Activated CD4-positive, CD25-positive, alpha-beta regulatory T cell treated with anti-CD3 and anti-CD28 coated beads, Interleukin-2, amount 50 U/mL, for 16 hours (primary cell): ENCODE results near the gene OSBPL9.
"Not testable (repeated sequence)": the region's sequence is repeated elsewhere in the genome, so short reads cannot be mapped to it uniquely, and the experiment has no call there.

ENCODE experiments used
- DNase-seq: peaks from one replicate; pipeline ENCODE4 v3.0.0-alpha.2; 2020; ENCODE audit warnings: low read depth, low spot score

The OSBPL9 gene

GRCh38 chr1:51708911-51709760 lies 92.2 kb downstream of the OSBPL9 start:
- no peak for DNase-seq

GRCh38 chr1:51709951-51710350 lies 93.1 kb downstream of the OSBPL9 start:
- no peak for DNase-seq

GRCh38 chr1:51712590-51712989 lies 95.7 kb downstream of the OSBPL9 start:
- no peak for DNase-seq

GRCh38 chr1:51714374-51715019 lies 97.6 kb downstream of the OSBPL9 start:
- DNase-seq = no peak

- DNase-seq = no peak
Measured at GRCh38 chr1:51715369-51715768, 98.5 kb downstream of the OSBPL9 start.

- no peak for DNase-seq
Measured at GRCh38 chr1:51716746-51717145, 99.9 kb downstream of the OSBPL9 start.

GRCh38 chr1:51717842-51718241 lies 101.0 kb downstream of the OSBPL9 start:
- no peak for DNase-seq

GRCh38 chr1:51719146-51719545 lies 102.3 kb downstream of the OSBPL9 start:
- DNase-seq = no peak

GRCh38 chr1:51724797-51725196 lies 107.9 kb downstream of the OSBPL9 start:
- no peak for DNase-seq

GRCh38 chr1:51726051-51726450 lies 109.2 kb downstream of the OSBPL9 start:
- no peak for DNase-seq

- DNase-seq = no peak
Measured at GRCh38 chr1:51726544-51727225, 109.8 kb downstream of the OSBPL9 start.

GRCh38 chr1:51727366-51727765 lies 110.5 kb downstream of the OSBPL9 start:
- no peak for DNase-seq

- DNase-seq = no peak
Measured at GRCh38 chr1:51728611-51729155, 111.8 kb downstream of the OSBPL9 start.

- DNase-seq = peak; percentile 82
Measured at GRCh38 chr1:51729156-51729823, 112.4 kb downstream of the OSBPL9 start.

GRCh38 chr1:51729824-51730301 lies 113.0 kb downstream of the OSBPL9 start:
- DNase-seq = no peak

GRCh38 chr1:51731998-51732397 lies 115.1 kb downstream of the OSBPL9 start:
- DNase-seq = no peak

- no peak for DNase-seq
Measured at GRCh38 chr1:51732701-51733425, 116.0 kb downstream of the OSBPL9 start.

- DNase-seq = not testable (repeated sequence)
Measured at GRCh38 chr1:51733426-51733774, 116.5 kb downstream of the OSBPL9 start.

GRCh38 chr1:51733793-51734522 lies 117.1 kb downstream of the OSBPL9 start:
- no peak for DNase-seq
